K562 (cell line): ENCODE results near the gene C1orf167. TPM values are rescaled to one million over a fixed set of nuclear protein-coding genes. Genes with fewer than 3 reads are reported as not detected.

Source experiments
- ATF1 ChIP-seq, 2 experiments: fragments of 450-650 bp in 1 of 2; IDR thresholded peaks; 2 replicates each; pipeline ENCODE4 v1.6.1; 2016; ENCODE audit warnings: missing compliant biosample characterization in 1 of 2, missing genetic modification characterization in 1 of 2
- BMI1 ChIP-seq: fragments of 150-350 bp; IDR thresholded peaks from 2 replicates; pipeline ENCODE4 v1.6.1; 2014; ENCODE audit warnings: low read length
- CC2D1A ChIP-seq: fragments of 450-650 bp; IDR thresholded peaks from 2 replicates; pipeline ENCODE4 v1.6.1; 2017; ENCODE audit warnings: mild to moderate bottlenecking
- CHD1 ChIP-seq: fragments of 200-600 bp; sonication (generic); IDR thresholded peaks from one replicate; pipeline ENCODE4 v1.6.1; 2012; ENCODE audit warnings: mild to moderate bottlenecking, moderate library complexity, low read length, inconsistent platforms
- CTBP1 ChIP-seq: fragments of 450-650 bp; IDR thresholded peaks from 2 replicates; pipeline ENCODE4 v1.6.1; 2016; ENCODE audit warnings: borderline replicate concordance
- FOXA3 ChIP-seq, 2 experiments: fragments of 450-650 bp in 1 of 2; sonication (generic) in 1 of 2; formaldehyde crosslinking; IDR thresholded peaks in 1 of 2; conservative IDR thresholded peaks in 1 of 2; 2 replicates each; pipeline versions ENCODE4 v1.4.0 to v1.8.0; 2020 to 2022; ENCODE audit warnings: mild to moderate bottlenecking in 2 of 2, missing genetic modification reagents in 1 of 2
- GABPA ChIP-seq: fragments of 200-800 bp; sonication (Bioruptor generic); conservative IDR thresholded peaks from 2 replicates; pipeline ENCODE4 v1.6.1; 2016; ENCODE audit warnings: low read depth, missing genetic modification characterization, missing compliant biosample characterization
- GABPB1 ChIP-seq: sonication (generic); formaldehyde crosslinking; IDR thresholded peaks from 2 replicates; pipeline ENCODE4 v1.8.0; 2022; ENCODE audit warnings: mild to moderate bottlenecking, missing genetic modification reagents
- JUND ChIP-seq, 2 experiments: IDR thresholded peaks; 2 replicates in 1 of 2; 3 replicates in 1 of 2; pipeline ENCODE4 v1.6.1; 2011; ENCODE audit warnings: borderline replicate concordance in 2 of 2, low read depth in 2 of 2, low read length in 2 of 2, improper control_type of control experiment in 1 of 2, missing biosample characterization in 1 of 2, missing genetic modification characterization in 1 of 2, missing genetic modification reagents in 1 of 2
- MAZ ChIP-seq, 2 experiments: fragments of 450-650 bp in 1 of 2; sonication (generic) in 1 of 2; formaldehyde crosslinking; IDR thresholded peaks in 1 of 2; conservative IDR thresholded peaks in 1 of 2; 2 replicates each; pipeline versions ENCODE4 v1.4.0 to v1.5.0; 2020; ENCODE audit warnings: mild to moderate bottlenecking in 1 of 2, missing genetic modification reagents in 1 of 2
- MYNN ChIP-seq, 2 experiments: sonication (generic); formaldehyde crosslinking in 1 of 2; IDR thresholded peaks; 2 replicates each; pipeline versions ENCODE4 v1.5.0 to v1.6.1; 2016 to 2020; ENCODE audit warnings: antibody characterized with exemption in 1 of 2, missing genetic modification reagents in 1 of 2
- NBN ChIP-seq: fragments of 450-650 bp; IDR thresholded peaks from 2 replicates; pipeline ENCODE4 v1.6.1; 2016; ENCODE audit warnings: low read depth, mild to moderate bottlenecking
- NR2C1 ChIP-seq, 2 experiments: fragments of 450-650 bp; IDR thresholded peaks; 2 replicates each; pipeline ENCODE4 v1.6.1; 2017; ENCODE audit warnings: mild to moderate bottlenecking in 2 of 2, antibody characterized with exemption in 1 of 2, inconsistent platforms in 1 of 2, missing compliant biosample characterization in 1 of 2, missing genetic modification characterization in 1 of 2
- PHF20 ChIP-seq: fragments of 450-650 bp; IDR thresholded peaks from 2 replicates; pipeline ENCODE4 v1.6.1; 2018; ENCODE audit not compliant: partially characterized antibody
- POLR2AphosphoS2 ChIP-seq: IDR thresholded peaks from 2 replicates; pipeline ENCODE4 v1.6.1; 2012; ENCODE audit warnings: low read length, improper control_type of control experiment
- POU5F1 ChIP-seq: fragments of 150-350 bp; IDR thresholded peaks from 2 replicates; pipeline ENCODE4 v1.6.1; 2014; ENCODE audit warnings: borderline replicate concordance, low read length, low read depth, mild to moderate bottlenecking; ENCODE audit not compliant: partially characterized antibody
- RBM25 ChIP-seq: fragments of 200-400 bp; formaldehyde crosslinking; IDR thresholded peaks from 2 replicates; pipeline ENCODE4 v1.6.1; 2018; ENCODE audit warnings: low read length, low read depth, moderate library complexity; ENCODE audit not compliant: severe bottlenecking
- RUNX1 ChIP-seq: sonication (generic); IDR thresholded peaks from 2 replicates; pipeline ENCODE4 v1.6.1; 2016; ENCODE audit warnings: antibody characterized with exemption, low read depth
- ZKSCAN8 ChIP-seq: fragments of 200-800 bp; sonication (Bioruptor generic); IDR thresholded peaks from 2 replicates; pipeline ENCODE4 v1.6.1; 2016; ENCODE audit warnings: missing genetic modification characterization, missing compliant biosample characterization
- ZNF263 ChIP-seq: sonication (generic); formaldehyde crosslinking; IDR thresholded peaks from 2 replicates; pipeline ENCODE4 v1.8.0; 2022; ENCODE audit warnings: mild to moderate bottlenecking, missing genetic modification reagents, borderline replicate concordance
- ZNF316 ChIP-seq: fragments of 450-650 bp; IDR thresholded peaks from 2 replicates; pipeline ENCODE4 v1.6.1; 2016
- polyA plus RNA-seq, 8 experiments: library from polyadenylated mRNA; depleted of rRNA in 4 of 8; stranded (reverse) in 5 of 8; unstranded in 3 of 8; fragments of >200 nt; fragmentation: Nextera tagmentation in 2 of 8; fragmentation: Illumina TruSeq in 1 of 8; extraction: Ambion mirVana in 2 of 8; extraction: Trizol in 1 of 8; gene quantifications; 2 replicates each; pipeline versions ENCODE4 v1.2.1 to v1.2.3, GENCODE V29; 2011 to 2014; ENCODE audit warnings: inconsistent platforms in 1 of 8, missing spikeins in 1 of 8
- total RNA-seq, 7 experiments: library from RNA; depleted of rRNA in 6 of 7; stranded (reverse); fragments of >200 nt in 6 of 7; fragmentation: Illumina TruSeq in 2 of 7; extraction: Trizol in 2 of 7; gene quantifications; 2 replicates each; pipeline versions ENCODE4 v1.2.1 to v1.2.3, GENCODE V29; 2011 to 2021; ENCODE audit warnings: low replicate concordance in 1 of 7
- TF ChIP-seq, protein P1 (sequence below): sonication (generic); formaldehyde crosslinking; IDR thresholded peaks from 2 replicates; pipeline ENCODE4 v1.8.1; 2023; ENCODE audit warnings: mild to moderate bottlenecking, missing genetic modification reagents
- TF ChIP-seq, protein P2 (sequence below): fragments of 250-450 bp; sonication (Bioruptor Pico); IDR thresholded peaks from 2 replicates; pipeline ENCODE4 v1.9.0; 2021; ENCODE audit warnings: mild to moderate bottlenecking
- TF ChIP-seq, protein P3 (sequence below): fragments of 250-450 bp; sonication (Bioruptor Pico); IDR thresholded peaks from 2 replicates; pipeline ENCODE4 v1.5.1; 2021; ENCODE audit warnings: mild to moderate bottlenecking

The C1orf167 gene
- total and polyA plus RNA-seq, 9 of the 15 experiments (the other 6 are each of a cell fraction or from before 2014, with no cell fraction given): 0.22 to 0.86 (median 0.31) TPM; not detected in 2

DNA sequence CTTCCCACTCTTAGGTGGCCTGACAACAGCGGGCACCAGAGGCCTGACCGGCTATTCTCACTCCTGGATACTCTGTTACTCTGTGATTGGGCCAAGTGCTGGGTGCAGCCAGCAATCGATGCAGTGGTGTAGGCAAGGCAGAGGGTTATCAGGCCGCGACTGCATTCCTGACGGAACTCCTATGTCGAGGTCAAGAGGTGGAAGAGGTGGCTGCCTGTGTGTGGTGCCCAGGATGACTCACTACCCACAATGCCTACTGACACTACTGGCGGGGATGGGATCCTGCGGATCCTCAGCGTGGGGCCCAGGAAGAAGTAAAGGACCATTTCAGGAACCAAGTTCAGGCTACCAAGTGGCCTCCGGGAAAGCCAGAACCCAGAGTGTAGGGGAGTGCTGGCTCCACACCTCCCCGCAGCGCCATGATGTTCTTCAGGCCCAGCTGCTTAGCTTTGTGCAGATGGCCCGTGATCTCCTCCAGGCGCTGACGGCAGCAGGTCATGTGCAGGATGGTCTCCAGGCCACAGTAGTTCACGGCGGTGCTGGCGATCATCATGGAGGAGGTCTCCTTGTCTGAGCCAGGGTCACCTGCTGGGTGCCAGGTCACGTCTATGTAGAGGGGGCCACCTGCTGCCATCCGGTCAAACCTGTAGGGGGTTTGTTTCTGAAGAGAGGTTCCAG, 38.9 kb downstream of the C1orf167 start (continued):
- TF ChIP-seq FOXA3 (CRISPR knock-in tag; conservative IDR thresholded peaks at IDR 0.05 in 1 of 2, IDR thresholded peaks at IDR 0.05 in 1 of 2) (peak in 1 of 2 experiments; percentile 10; a peak in 1 of 4 replicates), POU5F1 (no peak), CHD1 (peak; percentile 78), RBM25 (no peak), MAZ (CRISPR knock-in tag; conservative IDR thresholded peaks at IDR 0.05 in 1 of 2, IDR thresholded peaks at IDR 0.05 in 1 of 2) (peak in 1 of 2 experiments; percentile 49; a peak in 1 of 4 replicates), GABPA (no peak), ZNF263 (CRISPR knock-in tag) (0 out of 2 replicates have a peak, but pooled peaks have one; percentile 10), ZKSCAN8 (peak; percentile 75; the same call in 1 of the 2 replicates), POLR2AphosphoS2 (0 out of 2 replicates have a peak, but pooled peaks have one; percentile 48), NBN (no peak), PHF20 (no peak), RUNX1 (0 out of 2 replicates have a peak, but pooled peaks have one; percentile 39), CC2D1A (peak; percentile 52; the same call in 1 of the 2 replicates), BMI1 (no peak), GABPB1 (peak; percentile 68; the same call in 1 of the 2 replicates), ZNF316 (no peak), CTBP1 (peak; percentile 28; the same call in 1 of the 2 replicates), MYNN (IDR thresholded peaks at IDR 0.05) (peak; percentile 80), MYNN (CRISPR knock-in tag; IDR thresholded peaks at IDR 0.05) (no peak), JUND (IDR thresholded peaks at IDR 0.05; ENCODE audit: borderline replicate concordance, low read depth, low read length) (peak; percentile 91), JUND (tag; IDR thresholded peaks at IDR 0.05; ENCODE audit: borderline replicate concordance, low read depth, low read length) (peak; percentile 67; the same call in 1 of the 3 replicates), NR2C1 (IDR thresholded peaks at IDR 0.05) (no peak), NR2C1 (tag; IDR thresholded peaks at IDR 0.05) (peak; percentile 68), ATF1 (CRISPR knock-in tag; IDR thresholded peaks at IDR 0.05) (no peak), ATF1 (tag; IDR thresholded peaks at IDR 0.05) (0 out of 2 replicates have a peak, but pooled peaks have one; percentile 15)
- TF ChIP-seq, protein P1, sequence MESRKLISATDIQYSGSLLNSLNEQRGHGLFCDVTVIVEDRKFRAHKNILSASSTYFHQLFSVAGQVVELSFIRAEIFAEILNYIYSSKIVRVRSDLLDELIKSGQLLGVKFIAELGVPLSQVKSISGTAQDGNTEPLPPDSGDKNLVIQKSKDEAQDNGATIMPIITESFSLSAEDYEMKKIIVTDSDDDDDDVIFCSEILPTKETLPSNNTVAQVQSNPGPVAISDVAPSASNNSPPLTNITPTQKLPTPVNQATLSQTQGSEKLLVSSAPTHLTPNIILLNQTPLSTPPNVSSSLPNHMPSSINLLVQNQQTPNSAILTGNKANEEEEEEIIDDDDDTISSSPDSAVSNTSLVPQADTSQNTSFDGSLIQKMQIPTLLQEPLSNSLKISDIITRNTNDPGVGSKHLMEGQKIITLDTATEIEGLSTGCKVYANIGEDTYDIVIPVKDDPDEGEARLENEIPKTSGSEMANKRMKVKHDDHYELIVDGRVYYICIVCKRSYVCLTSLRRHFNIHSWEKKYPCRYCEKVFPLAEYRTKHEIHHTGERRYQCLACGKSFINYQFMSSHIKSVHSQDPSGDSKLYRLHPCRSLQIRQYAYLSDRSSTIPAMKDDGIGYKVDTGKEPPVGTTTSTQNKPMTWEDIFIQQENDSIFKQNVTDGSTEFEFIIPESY (CRISPR knock-in tag): no peak
- TF ChIP-seq, protein P2, sequence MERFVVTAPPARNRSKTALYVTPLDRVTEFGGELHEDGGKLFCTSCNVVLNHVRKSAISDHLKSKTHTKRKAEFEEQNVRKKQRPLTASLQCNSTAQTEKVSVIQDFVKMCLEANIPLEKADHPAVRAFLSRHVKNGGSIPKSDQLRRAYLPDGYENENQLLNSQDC (CRISPR knock-in tag): no peak
- TF ChIP-seq, protein P3, sequence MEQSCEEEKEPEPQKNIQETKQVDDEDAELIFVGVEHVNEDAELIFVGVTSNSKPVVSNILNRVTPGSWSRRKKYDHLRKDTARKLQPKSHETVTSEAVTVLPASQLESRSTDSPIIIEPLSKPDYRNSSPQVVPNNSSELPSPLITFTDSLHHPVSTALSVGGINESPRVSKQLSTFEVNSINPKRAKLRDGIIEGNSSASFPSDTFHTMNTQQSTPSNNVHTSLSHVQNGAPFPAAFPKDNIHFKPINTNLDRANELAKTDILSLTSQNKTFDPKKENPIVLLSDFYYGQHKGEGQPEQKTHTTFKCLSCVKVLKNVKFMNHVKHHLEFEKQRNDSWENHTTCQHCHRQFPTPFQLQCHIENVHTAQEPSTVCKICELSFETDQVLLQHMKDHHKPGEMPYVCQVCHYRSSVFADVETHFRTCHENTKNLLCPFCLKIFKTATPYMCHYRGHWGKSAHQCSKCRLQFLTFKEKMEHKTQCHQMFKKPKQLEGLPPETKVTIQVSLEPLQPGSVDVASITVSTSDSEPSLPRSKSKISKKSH: no peak
